ENCODE results near the gene FN1.

Gene FN1

GRCh38 chr2:215442401-215442787, 6.5 kb upstream of the FN1 start:
- H3K4me3 ChIP-seq (ENCODE audit: low read length, poor library complexity, severe bottlenecking): no peak overlapping the region
- H2AFZ ChIP-seq (ENCODE audit: low read length): no peak overlapping the region
- no peaks in the 10 kb centered on the region for H3K27me3 ChIP-seq (ENCODE audit: insufficient read depth, low read length, poor library complexity, severe bottlenecking)
- no peaks in the 10 kb centered on the region for H3K79me2 ChIP-seq (ENCODE audit: insufficient read depth, low read length)
- H3K36me3 ChIP-seq (ENCODE audit: insufficient read depth, low read length): no peaks in the 10 kb centered on the region
- no peaks in the 10 kb centered on the region for H3K9me2 ChIP-seq (replicated peaks; ENCODE audit: low read depth, low read length)
- H3K9ac ChIP-seq (ENCODE audit: low read depth, low read length, poor library complexity, severe bottlenecking): no peak overlapping the region
- no peaks in the 10 kb centered on the region for H4K20me1 ChIP-seq (ENCODE audit: insufficient read depth, low read length, poor library complexity, severe bottlenecking)
- H3K4me1 ChIP-seq (ENCODE audit: insufficient read depth, low read length, poor library complexity, severe bottlenecking): no peaks in the 10 kb centered on the region
- no peaks in the 10 kb centered on the region for H3F3A ChIP-seq (ENCODE audit: low read depth)
- no peaks in the 10 kb centered on the region for H3K9me3 ChIP-seq (ENCODE audit: insufficient read depth, low read depth, low read length)
- no peak overlapping the region for H3K4me2 ChIP-seq (ENCODE audit: low read depth, low read length, poor library complexity, severe bottlenecking)
- TF ChIP-seq EZH2phosphoT487 (IDR thresholded peaks at IDR 0.05; ENCODE audit: borderline replicate concordance): no peak
- TF ChIP-seq, protein P1, sequence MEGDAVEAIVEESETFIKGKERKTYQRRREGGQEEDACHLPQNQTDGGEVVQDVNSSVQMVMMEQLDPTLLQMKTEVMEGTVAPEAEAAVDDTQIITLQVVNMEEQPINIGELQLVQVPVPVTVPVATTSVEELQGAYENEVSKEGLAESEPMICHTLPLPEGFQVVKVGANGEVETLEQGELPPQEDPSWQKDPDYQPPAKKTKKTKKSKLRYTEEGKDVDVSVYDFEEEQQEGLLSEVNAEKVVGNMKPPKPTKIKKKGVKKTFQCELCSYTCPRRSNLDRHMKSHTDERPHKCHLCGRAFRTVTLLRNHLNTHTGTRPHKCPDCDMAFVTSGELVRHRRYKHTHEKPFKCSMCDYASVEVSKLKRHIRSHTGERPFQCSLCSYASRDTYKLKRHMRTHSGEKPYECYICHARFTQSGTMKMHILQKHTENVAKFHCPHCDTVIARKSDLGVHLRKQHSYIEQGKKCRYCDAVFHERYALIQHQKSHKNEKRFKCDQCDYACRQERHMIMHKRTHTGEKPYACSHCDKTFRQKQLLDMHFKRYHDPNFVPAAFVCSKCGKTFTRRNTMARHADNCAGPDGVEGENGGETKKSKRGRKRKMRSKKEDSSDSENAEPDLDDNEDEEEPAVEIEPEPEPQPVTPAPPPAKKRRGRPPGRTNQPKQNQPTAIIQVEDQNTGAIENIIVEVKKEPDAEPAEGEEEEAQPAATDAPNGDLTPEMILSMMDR (conservative IDR thresholded peaks at IDR 0.05; ENCODE audit: low read length): peak; percentile 23

- Histone ChIP-seq H4K20me1 (ENCODE audit: insufficient read depth, low read length, poor library complexity, severe bottlenecking) (no peaks in the 10 kb centered on the region), H3K4me1 (ENCODE audit: insufficient read depth, low read length, poor library complexity, severe bottlenecking) (no peaks in the 10 kb centered on the region), H3K36me3 (ENCODE audit: insufficient read depth, low read length) (no peaks in the 10 kb centered on the region), H2AFZ (ENCODE audit: low read length) (no peak overlapping the region), H3K79me2 (ENCODE audit: insufficient read depth, low read length) (no peaks in the 10 kb centered on the region), H3K4me3 (ENCODE audit: low read length, poor library complexity, severe bottlenecking) (no peak overlapping the region), H3K9ac (ENCODE audit: low read depth, low read length, poor library complexity, severe bottlenecking) (no peak overlapping the region), H3K9me3 (ENCODE audit: insufficient read depth, low read depth, low read length) (no peaks in the 10 kb centered on the region), H3K27me3 (ENCODE audit: insufficient read depth, low read length, poor library complexity, severe bottlenecking) (no peaks in the 10 kb centered on the region), H3F3A (ENCODE audit: low read depth) (no peaks in the 10 kb centered on the region), H3K9me2 (replicated peaks; ENCODE audit: low read depth, low read length) (no peaks in the 10 kb centered on the region), H3K4me2 (ENCODE audit: low read depth, low read length, poor library complexity, severe bottlenecking) (no peak overlapping the region)
- TF ChIP-seq, protein P1 (conservative IDR thresholded peaks at IDR 0.05; ENCODE audit: low read length): no peak
- no peak for TF ChIP-seq EZH2phosphoT487 (IDR thresholded peaks at IDR 0.05; ENCODE audit: borderline replicate concordance)
These were observed 5.9 kb upstream of the FN1 start for GRCh38 chr2:215441560-215442400.

- H3K9me3 ChIP-seq (ENCODE audit: insufficient read depth, low read depth, low read length): no peaks in the 10 kb centered on the region
- peaks cover 3% of the 10 kb centered on the region for H3K27me3 ChIP-seq (ENCODE audit: insufficient read depth, low read length, poor library complexity, severe bottlenecking)
- H3K79me2 ChIP-seq (ENCODE audit: insufficient read depth, low read length): no peaks in the 10 kb centered on the region
- no peaks in the 10 kb centered on the region for H3F3A ChIP-seq (ENCODE audit: low read depth)
- no peak overlapping the region for H3K9ac ChIP-seq (ENCODE audit: low read depth, low read length, poor library complexity, severe bottlenecking)
- no peak overlapping the region for H3K4me3 ChIP-seq (ENCODE audit: low read length, poor library complexity, severe bottlenecking)
- H2AFZ ChIP-seq (ENCODE audit: low read length): no peak overlapping the region
- no peak overlapping the region for H3K4me2 ChIP-seq (ENCODE audit: low read depth, low read length, poor library complexity, severe bottlenecking)
- no peaks in the 10 kb centered on the region for H3K4me1 ChIP-seq (ENCODE audit: insufficient read depth, low read length, poor library complexity, severe bottlenecking)
- H3K9me2 ChIP-seq (replicated peaks; ENCODE audit: low read depth, low read length): no peaks in the 10 kb centered on the region
- no peaks in the 10 kb centered on the region for H4K20me1 ChIP-seq (ENCODE audit: insufficient read depth, low read length, poor library complexity, severe bottlenecking)
- H3K36me3 ChIP-seq (ENCODE audit: insufficient read depth, low read length): no peaks in the 10 kb centered on the region
- TF ChIP-seq, protein P1 (conservative IDR thresholded peaks at IDR 0.05; ENCODE audit: low read length): no peak
- TF ChIP-seq EZH2phosphoT487 (IDR thresholded peaks at IDR 0.05; ENCODE audit: borderline replicate concordance): no peak
These were observed 4.2 kb upstream of the FN1 start for GRCh38 chr2:215439980-215440512.
